ES-I3 (cell line): Measurements from ENCODE around the gene FUT6.
"Not testable (repeated sequence)": the region's sequence is repeated elsewhere in the genome, so short reads cannot be mapped to it uniquely, and the experiment has no call there.

ENCODE experiments used
- H3K36me3 ChIP-seq: 2 replicates; pipeline ENCODE4 v1.6.1; 2013; ENCODE audit warnings: mild to moderate bottlenecking, low read length, control low read depth, moderate library complexity; ENCODE audit not compliant: insufficient read depth
- H3K4me1 ChIP-seq: 2 replicates; pipeline ENCODE4 v1.6.1; 2013; ENCODE audit warnings: mild to moderate bottlenecking, control low read depth, low read length; ENCODE audit not compliant: insufficient read depth
- H3K9ac ChIP-seq: 2 replicates; pipeline ENCODE4 v1.6.1; 2013; ENCODE audit warnings: low read depth, mild to moderate bottlenecking, low read length, moderate library complexity
- H3K9me3 ChIP-seq: 2 replicates; pipeline ENCODE4 v1.6.1; 2013; ENCODE audit warnings: mild to moderate bottlenecking, low read length, moderate library complexity; ENCODE audit not compliant: control insufficient read depth, insufficient read depth

FUT6 gene, protein sequence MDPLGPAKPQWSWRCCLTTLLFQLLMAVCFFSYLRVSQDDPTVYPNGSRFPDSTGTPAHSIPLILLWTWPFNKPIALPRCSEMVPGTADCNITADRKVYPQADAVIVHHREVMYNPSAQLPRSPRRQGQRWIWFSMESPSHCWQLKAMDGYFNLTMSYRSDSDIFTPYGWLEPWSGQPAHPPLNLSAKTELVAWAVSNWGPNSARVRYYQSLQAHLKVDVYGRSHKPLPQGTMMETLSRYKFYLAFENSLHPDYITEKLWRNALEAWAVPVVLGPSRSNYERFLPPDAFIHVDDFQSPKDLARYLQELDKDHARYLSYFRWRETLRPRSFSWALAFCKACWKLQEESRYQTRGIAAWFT

DNA sequence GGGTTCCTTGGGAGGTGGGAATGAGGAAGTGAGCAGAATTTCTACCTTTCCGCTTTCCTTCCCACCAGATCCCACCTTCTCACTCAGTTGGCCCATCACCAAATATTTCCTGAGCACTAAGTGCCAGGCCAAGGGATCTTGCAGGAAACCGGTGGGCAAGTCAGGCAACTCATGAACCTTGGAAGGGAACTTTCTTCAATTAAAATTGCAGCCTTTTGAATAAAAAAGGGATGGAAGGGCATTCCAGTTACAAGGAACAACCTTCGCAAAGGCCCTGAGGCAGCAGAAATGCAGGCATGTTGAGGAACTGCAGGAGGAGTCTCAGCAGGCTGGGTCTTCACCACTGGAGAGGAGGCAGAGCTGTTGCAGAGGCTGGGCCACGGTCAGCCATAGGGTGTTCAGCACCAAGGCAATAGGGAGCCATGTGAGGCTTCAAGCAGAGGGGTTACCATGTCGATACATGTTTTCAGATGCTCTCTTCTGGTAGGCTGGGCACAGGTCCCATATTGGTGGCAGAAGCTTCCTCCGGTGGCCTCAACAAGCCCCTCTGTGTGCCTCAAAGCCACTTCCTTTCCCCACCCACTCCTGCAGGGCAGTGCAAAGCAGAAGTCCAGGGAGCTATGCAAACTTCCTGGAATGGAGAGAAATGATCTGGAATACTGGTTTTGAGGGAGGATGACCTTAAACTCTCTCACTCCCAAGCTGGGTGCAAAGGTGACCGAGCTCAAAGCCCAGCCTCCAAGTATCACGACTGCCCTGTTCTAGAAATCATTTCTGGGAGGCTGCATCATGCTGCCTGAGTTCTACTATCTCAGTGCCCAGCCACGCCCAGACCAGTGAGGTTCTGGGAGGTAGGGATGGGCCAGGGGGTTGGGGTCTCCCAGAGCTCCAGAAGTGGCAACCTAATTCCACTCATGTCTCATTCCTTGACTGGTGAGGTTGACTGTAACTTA is at the start of gene FUT6:
TSS of gene FUT6 (minus strand) at position 638 of the 953 bp plus-strand sequence. CDS start 7,135 bp downstream, outside the sequence.
- H3K4me1 ChIP-seq: no peaks in the 10 kb centered on the region
- no peaks in the 10 kb centered on the region for H3K36me3 ChIP-seq
- no peak within 1 kb of the TSS for H3K9ac ChIP-seq
- no peaks in the 10 kb centered on the region for H3K9me3 ChIP-seq

DNA sequence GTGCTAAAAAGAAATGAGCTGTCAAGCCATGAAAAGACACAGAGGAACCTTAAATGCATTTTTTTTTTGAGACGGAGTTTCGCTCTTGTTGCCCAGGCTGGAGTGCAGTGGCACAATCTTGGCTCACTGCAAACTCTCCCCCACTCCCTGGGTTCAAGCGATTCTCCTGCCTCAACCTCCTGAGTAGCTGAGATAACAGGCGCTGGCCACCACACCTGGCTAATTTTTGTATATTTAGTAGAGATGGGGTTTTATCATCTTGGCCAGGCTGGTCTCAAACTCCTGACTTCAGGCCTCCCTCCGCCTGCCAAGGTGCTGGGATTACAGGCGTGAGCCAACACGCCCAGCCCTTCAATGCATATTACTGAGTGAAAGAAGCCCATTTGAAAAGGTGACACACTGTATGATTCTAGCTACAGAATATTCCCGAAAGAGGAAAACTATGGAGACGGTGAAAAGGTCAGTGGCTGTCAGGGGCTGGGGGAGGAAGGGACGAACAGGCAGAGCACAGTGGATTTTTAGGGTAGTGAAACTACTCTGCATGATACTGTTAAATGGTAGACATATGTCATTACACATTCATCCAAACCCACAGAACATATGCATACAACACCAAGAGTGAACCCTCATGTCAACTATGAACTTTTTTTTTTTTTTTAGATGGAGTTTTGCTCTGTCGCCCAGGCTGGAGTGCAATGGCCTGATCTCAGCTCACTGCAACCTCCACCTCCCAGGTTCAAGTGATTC is 44.7 kb upstream of the FUT6 start:
- not testable (repeated sequence) for H3K9ac ChIP-seq, H3K9me3 ChIP-seq, H3K36me3 ChIP-seq, H3K4me1 ChIP-seq

DNA sequence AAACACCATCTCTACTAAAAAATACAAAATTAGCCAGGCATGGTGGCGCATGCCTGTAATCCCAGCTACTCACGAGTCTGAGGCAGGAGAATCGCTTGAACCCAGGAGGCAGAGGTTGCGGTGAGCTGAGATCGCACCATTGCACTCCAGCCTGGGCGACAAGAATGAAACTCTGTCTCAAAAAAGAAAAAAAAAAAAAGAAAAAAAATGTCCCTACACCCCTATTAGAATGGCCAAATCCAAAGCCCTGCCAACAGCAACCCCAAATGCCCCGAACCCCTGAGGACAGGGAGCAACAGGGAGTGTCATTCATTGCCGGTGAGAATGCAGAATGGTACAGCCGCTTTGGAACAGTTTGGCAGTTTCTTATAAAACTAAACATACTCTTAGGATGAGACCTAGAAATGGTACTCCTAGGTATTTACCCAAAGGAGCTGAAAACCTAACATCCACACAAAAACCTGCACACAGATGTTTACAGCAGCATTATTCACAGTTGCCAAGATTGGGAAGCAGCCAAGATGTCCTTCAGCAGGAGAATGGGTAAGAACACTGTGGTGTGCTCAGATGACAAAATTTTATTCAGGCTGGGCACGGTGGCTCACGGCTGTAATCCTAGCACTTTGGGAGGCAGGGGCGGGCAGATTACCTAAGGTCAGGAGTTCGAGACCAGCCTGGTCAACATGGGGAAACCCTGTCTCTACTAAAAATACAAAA is 43.8 kb upstream of the FUT6 start:
- H3K9ac ChIP-seq, H3K36me3 ChIP-seq, H3K9me3 ChIP-seq, H3K4me1 ChIP-seq: not testable (repeated sequence)

DNA sequence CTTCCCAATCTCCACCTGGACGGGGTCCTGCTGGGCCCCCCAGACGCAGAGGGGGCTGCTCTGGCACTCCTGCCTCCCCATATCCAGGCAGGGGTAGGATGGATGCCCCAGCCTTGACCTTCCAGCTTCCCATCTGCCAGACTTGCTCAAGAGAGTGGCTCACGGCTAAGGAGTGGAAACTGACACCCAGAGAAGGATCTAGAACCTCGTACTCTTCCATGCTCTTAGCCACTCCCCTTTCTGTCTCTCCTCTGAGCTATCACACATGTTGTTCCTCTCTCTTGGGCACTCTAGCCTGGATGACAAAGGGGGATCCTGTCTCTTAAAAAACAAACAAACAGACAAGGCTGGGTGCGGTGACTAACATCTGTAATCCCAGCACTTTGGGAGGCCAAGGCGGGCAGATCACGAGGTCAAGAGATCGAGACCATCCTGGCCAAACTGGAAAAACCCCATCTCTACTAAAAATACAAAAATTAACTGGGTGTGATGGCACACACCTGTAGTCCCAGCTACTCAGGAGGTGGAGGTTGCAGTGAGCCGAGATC is 43.0 kb upstream of the FUT6 start:
- no peak overlapping the region for H3K9ac ChIP-seq
- no peaks in the 10 kb centered on the region for H3K9me3 ChIP-seq
- H3K36me3 ChIP-seq: no peaks in the 10 kb centered on the region
- no peaks in the 10 kb centered on the region; the same call in 1 of the 2 replicates for H3K4me1 ChIP-seq

DNA sequence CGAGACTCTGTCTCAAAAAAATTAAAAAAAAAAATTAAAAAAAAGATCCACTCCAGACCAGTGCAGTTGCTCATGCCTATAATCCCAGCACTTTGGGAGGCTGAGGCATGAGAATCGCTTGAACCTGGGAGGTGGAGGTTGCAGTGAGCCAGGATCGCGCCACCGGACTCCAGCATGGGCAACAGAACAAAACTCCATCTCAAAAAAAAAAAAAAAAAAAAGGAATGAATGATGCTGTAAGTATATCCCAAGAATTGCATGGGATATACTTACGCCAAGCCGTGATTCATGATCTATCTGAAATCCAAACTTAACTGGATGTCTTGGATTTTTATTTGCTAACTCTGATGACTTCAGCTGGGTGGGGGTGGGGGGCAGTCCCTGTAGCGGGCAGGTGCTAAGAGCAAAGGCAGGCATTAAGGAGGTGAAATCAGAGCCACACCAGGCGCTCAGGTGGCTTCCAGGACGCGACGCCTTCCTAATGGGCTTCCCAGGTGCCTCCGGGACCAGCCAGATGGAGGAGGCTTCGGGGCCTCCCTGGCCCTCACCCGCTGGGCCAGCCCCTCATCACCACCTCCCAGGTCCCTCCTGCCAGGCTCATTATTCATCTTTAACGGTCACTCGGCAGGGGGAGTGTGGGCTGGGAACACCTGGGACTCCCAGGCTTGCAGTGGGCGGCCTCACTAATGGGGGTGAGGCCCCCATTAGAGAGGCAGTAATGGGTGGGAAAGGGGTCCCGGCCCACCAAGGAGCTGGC is 42.2 kb upstream of the FUT6 start:
- Histone ChIP-seq H3K9me3 (no peaks in the 10 kb centered on the region), H3K4me1 (no peaks in the 10 kb centered on the region; the same call in 1 of the 2 replicates), H3K36me3 (no peaks in the 10 kb centered on the region), H3K9ac (no peak overlapping the region)

DNA sequence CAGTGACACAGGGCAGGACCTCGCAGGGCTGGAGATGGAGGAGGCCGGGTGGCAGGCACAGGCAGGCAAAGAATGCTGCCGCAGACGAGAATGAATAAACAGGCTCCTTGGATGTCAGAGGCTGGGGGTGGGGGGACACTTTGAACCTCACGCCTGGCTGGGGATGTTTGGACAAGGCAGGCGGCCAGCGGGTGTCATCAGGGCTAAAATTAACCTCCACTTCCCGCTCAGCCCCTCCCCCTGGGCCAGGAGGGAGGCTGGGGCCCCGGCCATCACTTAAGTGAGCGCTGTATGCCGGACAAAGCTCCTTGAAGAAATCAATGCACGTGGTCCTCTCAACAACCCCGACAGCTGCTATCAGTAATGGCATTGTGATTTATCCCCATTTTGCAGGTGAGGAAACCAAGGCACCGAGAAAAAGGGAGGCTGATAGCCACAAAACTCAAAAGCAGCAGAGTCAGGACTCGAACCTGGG is 41.1 kb upstream of the FUT6 start:
- H3K36me3 ChIP-seq: no peaks in the 10 kb centered on the region
- no peak overlapping the region for H3K9ac ChIP-seq
- H3K4me1 ChIP-seq: no peaks in the 10 kb centered on the region; the same call in 1 of the 2 replicates
- H3K9me3 ChIP-seq: no peaks in the 10 kb centered on the region

DNA sequence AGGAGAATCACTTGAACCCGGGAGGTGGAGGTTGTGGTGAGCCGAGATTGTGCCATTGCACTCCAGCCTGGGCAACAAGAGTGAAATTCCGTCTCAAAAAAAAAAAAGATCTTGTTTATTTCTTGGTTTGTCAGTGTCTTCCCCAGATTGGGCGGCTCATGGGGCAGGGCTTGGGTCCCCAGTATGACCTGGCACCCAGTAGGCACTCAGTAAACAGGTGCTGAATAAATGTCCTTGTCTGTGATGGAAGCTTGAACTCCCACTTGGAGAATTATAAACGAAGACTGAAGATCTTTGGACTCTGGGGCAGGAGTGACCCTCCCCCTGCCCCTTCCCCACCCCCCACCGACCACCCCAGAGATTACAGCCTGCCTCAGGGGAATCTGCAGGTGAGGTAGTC is 40.7 kb upstream of the FUT6 start:
- H3K36me3 ChIP-seq: no peaks in the 10 kb centered on the region

DNA sequence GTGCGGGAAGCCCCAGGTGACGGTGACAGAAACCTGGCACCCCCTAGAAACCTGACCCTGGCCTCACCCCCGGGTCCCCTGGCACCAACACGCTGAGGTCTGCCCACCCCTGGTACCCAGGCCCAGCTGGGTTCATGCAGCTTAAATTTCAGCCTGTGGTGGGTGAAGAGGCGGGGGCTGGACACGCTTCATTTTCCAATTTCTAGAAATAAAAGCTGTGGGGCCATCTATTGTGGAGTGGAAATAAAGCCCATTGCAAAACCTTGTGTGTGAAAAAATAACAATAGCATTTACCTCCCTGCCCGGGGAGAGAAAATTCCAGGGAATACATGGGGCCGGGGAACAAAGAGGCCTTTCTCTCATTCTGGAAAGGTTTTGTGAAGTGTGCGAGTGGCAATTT is 38.4 kb upstream of the FUT6 start:
- no peaks in the 10 kb centered on the region for H3K36me3 ChIP-seq
- no peaks in the 10 kb centered on the region for H3K9me3 ChIP-seq
- no peaks in the 10 kb centered on the region; the same call in 1 of the 2 replicates for H3K4me1 ChIP-seq
- H3K9ac ChIP-seq: no peak overlapping the region

More for the DNA sequence above, 40.7 kb upstream of the FUT6 start:
- Histone ChIP-seq H3K9me3 (no peaks in the 10 kb centered on the region), H3K4me1 (no peaks in the 10 kb centered on the region; the same call in 1 of the 2 replicates), H3K9ac (no peak overlapping the region)

DNA sequence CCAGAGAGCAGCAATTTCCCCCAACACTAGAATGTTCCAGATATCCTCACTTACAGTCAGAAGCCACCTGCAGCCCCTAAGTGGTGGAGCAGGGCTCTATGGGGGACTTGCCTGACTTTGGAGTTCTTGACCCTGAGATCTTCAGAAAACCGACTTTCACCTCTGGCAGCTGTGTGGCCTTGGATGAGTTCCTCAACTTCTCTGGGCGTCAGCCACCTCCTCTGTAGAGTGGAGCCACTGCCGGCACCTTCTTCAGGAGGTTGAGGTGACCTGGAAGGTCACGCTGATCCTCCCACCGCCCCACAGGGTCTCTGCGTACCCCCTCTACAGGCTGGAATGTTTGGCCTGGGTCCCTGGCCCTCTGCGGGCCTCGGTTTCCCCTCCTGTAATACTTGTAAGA is 37.9 kb upstream of the FUT6 start:
- H3K4me1 ChIP-seq: no peaks in the 10 kb centered on the region; the same call in 1 of the 2 replicates
- no peaks in the 10 kb centered on the region for H3K9me3 ChIP-seq
- no peaks in the 10 kb centered on the region for H3K36me3 ChIP-seq
- no peak overlapping the region for H3K9ac ChIP-seq

DNA sequence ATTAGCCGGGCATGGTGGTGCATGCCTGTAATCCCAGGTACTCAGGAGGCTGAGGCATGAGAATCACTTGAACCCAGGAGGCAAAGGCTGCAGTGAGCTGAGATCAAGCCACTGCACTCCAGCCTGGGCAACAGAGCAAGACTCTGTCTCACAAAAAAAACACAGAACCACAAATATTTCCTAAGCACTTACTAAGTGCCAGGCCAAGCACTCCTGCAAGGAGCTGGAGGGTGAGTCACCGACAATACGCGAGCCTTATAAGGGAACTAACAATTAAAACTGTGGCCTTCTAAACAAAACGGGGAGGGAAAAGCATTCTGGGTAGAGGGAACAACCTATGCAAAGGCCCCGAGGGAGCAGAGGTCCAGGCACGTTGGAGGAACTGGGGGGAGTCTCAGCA is 35.0 kb upstream of the FUT6 start:
- H3K36me3 ChIP-seq, H3K9ac ChIP-seq, H3K9me3 ChIP-seq, H3K4me1 ChIP-seq: not testable (repeated sequence)

DNA sequence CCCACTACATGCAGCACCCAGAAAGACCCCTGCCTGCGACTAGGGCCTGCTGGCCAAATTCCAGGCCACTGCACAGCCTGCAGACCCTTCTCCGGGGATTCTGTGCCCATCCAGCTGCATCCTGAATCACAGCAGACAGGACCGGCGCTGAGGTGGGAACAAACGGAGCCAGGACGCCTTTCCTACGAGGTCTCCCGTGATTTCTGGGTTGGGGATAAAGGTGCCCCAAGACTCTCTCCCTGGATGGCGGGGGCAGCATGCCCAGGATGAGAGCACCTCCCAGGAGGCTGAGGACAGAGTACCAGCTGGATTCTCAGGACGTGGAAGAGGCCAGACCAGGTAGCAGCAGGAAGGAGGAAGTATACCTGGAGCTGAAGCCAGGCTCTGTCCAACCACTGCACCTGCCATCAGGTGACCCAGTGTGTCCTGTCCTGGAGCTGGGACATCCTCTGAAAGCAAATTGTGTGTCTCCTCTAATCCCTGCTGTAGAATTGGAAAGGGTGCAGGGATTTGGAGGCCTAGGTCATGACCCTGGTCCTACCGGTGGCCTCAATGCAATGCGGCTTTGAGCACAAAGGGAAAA is 34.2 kb upstream of the FUT6 start:
- Histone ChIP-seq H3K36me3 (no peaks in the 10 kb centered on the region), H3K4me1 (no peaks in the 10 kb centered on the region), H3K9ac (no peak overlapping the region), H3K9me3 (no peaks in the 10 kb centered on the region)

DNA sequence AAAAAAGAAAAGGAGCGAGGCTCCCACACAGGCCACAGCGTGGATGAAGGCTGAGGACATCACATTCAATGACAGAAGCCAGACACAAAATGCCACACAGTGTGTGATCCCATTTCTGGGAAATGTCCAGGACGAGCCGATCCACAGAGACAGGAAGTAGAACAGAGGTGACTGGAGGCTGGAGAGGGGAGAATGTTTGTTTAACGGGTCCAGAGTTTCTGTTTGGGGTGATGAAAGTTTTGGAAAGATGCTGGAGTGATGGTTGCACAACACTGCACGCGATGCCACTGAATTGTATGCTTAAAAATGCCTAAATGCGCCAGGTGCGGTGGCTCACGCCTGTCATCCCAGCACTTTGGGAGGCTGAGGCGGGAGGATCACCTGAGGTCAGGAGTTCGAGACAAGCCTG is 31.5 kb upstream of the FUT6 start:
- H3K4me1 ChIP-seq: no peaks in the 10 kb centered on the region
- no peaks in the 10 kb centered on the region for H3K36me3 ChIP-seq
- H3K9me3 ChIP-seq: no peaks in the 10 kb centered on the region
- H3K9ac ChIP-seq: no peak overlapping the region
